Central memory CD8-positive, alpha-beta T cell (primary cell): ENCODE data around the gene TAF11L8.
"Not testable (repeated sequence)": the region's sequence is repeated elsewhere in the genome, so short reads cannot be mapped to it uniquely, and the experiment has no call there.

ENCODE experiments used
- ATAC-seq: fragments of 150-1000 bp; cut with Tn5 transposase; replicated peaks from 2 replicates; pipeline ENCODE4 v1.10.0; 2022; ENCODE audit warnings: mild to moderate bottlenecking, moderate FRiP score, moderate number of reproducible peaks; ENCODE audit not compliant: poor library complexity, severe bottlenecking; ENCODE audit errors: extremely low read depth
- DNase-seq, 2 donors: peaks; one replicate each; pipeline ENCODE4 v3.0.0; 2021; ENCODE audit warnings: low spot score in 2 of 2
- H3K27ac Mint-ChIP-seq: one replicate; pipeline ENCODE4 v1.8.0; 2022; ENCODE audit warnings: low read depth, mild to moderate bottlenecking, moderate library complexity, mixed read lengths
- H3K27me3 Mint-ChIP-seq: one replicate; pipeline ENCODE4 v1.8.0; 2022; ENCODE audit warnings: mixed read lengths
- H3K36me3 Mint-ChIP-seq: one replicate; pipeline ENCODE4 v1.8.0; 2022; ENCODE audit warnings: mild to moderate bottlenecking, moderate library complexity, mixed read lengths; ENCODE audit not compliant: insufficient read depth
- H3K4me1 Mint-ChIP-seq: one replicate; pipeline ENCODE4 v1.8.0; 2022; ENCODE audit warnings: mixed read lengths
- H3K4me3 Mint-ChIP-seq: one replicate; pipeline ENCODE4 v1.8.0; 2022; ENCODE audit warnings: mild to moderate bottlenecking, moderate library complexity, mixed read lengths
- H3K9me3 Mint-ChIP-seq: one replicate; pipeline ENCODE4 v1.8.0; 2022; ENCODE audit warnings: mixed read lengths

Gene TAF11L8

GRCh38 chr5:17585658-17586057 lies 5.1 kb downstream of the TAF11L8 start, which contains the start of gene TAF11L7:
TAF11L7 (minus strand) TSS chr5:17585758.
- H3K9me3 Mint-ChIP-seq, DNase-seq, H3K4me1 Mint-ChIP-seq, H3K4me3 Mint-ChIP-seq, H3K36me3 Mint-ChIP-seq, H3K27ac Mint-ChIP-seq, H3K27me3 Mint-ChIP-seq, ATAC-seq: not testable (repeated sequence)
